B cell (primary cell): ENCODE measurements around the gene ATP11B.

ENCODE experiments used
- EZH2 ChIP-seq: IDR thresholded peaks from 2 replicates; pipeline ENCODE4 v1.6.1; 2012; ENCODE audit warnings: borderline replicate concordance, low read depth, mild to moderate bottlenecking, moderate library complexity, low read length; ENCODE audit not compliant: insufficient read depth, poor library complexity, severe bottlenecking
- TF ChIP-seq, protein P1 (sequence below): fragments of 200-600 bp; IDR thresholded peaks from one replicate; pipeline ENCODE4 v1.8.0; 2022; ENCODE audit warnings: antibody characterized with exemption, mild to moderate bottlenecking

DNA sequence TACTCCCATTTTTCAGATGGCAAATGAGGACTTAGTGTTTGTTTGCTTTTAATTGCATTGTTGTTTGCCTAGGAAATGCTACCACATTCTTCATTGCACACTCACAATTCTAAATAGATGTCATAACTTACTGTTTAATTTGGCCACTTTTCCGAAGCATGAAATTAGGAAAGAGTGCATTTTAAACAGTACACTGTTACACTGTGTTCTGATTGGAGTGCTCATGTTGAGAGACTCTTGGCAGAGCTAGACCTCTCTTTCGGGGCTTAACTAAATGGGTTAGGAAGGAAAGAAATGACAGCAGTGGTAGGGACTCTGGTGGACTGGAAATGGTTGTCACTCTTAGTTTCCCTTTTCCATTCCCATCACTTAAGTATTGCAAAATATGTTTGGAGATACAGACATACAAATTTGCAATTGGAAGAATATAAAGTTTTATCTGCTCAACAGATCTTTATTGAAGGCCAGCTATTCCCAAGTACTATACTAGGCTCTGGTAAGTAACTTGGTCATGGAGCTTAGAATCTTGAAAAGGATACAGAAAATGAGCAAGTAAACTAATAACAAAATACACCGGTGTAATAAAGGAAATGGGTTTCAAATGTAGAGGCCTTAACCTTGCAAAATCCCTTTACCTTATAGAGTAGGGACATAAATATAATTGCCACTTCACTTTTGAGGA, 96.8 kb downstream of the ATP11B start:
- TF ChIP-seq, protein P1, sequence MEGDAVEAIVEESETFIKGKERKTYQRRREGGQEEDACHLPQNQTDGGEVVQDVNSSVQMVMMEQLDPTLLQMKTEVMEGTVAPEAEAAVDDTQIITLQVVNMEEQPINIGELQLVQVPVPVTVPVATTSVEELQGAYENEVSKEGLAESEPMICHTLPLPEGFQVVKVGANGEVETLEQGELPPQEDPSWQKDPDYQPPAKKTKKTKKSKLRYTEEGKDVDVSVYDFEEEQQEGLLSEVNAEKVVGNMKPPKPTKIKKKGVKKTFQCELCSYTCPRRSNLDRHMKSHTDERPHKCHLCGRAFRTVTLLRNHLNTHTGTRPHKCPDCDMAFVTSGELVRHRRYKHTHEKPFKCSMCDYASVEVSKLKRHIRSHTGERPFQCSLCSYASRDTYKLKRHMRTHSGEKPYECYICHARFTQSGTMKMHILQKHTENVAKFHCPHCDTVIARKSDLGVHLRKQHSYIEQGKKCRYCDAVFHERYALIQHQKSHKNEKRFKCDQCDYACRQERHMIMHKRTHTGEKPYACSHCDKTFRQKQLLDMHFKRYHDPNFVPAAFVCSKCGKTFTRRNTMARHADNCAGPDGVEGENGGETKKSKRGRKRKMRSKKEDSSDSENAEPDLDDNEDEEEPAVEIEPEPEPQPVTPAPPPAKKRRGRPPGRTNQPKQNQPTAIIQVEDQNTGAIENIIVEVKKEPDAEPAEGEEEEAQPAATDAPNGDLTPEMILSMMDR, result no peak
- TF ChIP-seq EZH2, result no peak
